ENCODE measurements around the gene PPP2R3A.
"Not testable (repeated sequence)": the region's sequence is repeated elsewhere in the genome, so short reads cannot be mapped to it uniquely, and the experiment has no call there.

The PPP2R3A gene

GRCh38 chr3:136038668-136039067 is 73.1 kb downstream of the PPP2R3A start:
- no peak for DNase-seq

GRCh38 chr3:136042608-136043221 is 77.2 kb downstream of the PPP2R3A start:
- no peak for DNase-seq

GRCh38 chr3:136044980-136045745 is 79.6 kb downstream of the PPP2R3A start:
- DNase-seq, result no peak

- no peak for DNase-seq
Observed at GRCh38 chr3:136048068-136048467, 82.5 kb downstream of the PPP2R3A start.

- DNase-seq, result no peak
Observed at GRCh38 chr3:136050250-136050649, 84.7 kb downstream of the PPP2R3A start.

GRCh38 chr3:136055491-136055890 is 90.0 kb downstream of the PPP2R3A start:
- DNase-seq, result no peak

- DNase-seq, result no peak
Observed at GRCh38 chr3:136067211-136067610, 101.7 kb downstream of the PPP2R3A start.

GRCh38 chr3:136068708-136069107 is 103.2 kb downstream of the PPP2R3A start:
- no peak for DNase-seq

GRCh38 chr3:136069933-136070332 is 104.4 kb downstream of the PPP2R3A start:
- no peak for DNase-seq

- no peak for DNase-seq
Observed at GRCh38 chr3:136070334-136070733, 104.8 kb downstream of the PPP2R3A start.

- DNase-seq, result no peak
Observed at GRCh38 chr3:136070953-136071949, 105.7 kb downstream of the PPP2R3A start.

- DNase-seq, result no peak
Observed at GRCh38 chr3:136074546-136075170, 109.1 kb downstream of the PPP2R3A start.

- DNase-seq, result peak; percentile 72 to 77
Observed at GRCh38 chr3:136075218-136075808, 109.8 kb downstream of the PPP2R3A start.

- no peak for DNase-seq
Observed at GRCh38 chr3:136075811-136076210, 110.3 kb downstream of the PPP2R3A start.

- DNase-seq, result no peak
Observed at GRCh38 chr3:136078421-136079364, 113.2 kb downstream of the PPP2R3A start.

GRCh38 chr3:136083641-136084382 is 118.3 kb downstream of the PPP2R3A start:
- not testable (repeated sequence) for DNase-seq

- DNase-seq, result not testable (repeated sequence)
Observed at GRCh38 chr3:136085067-136085466, 119.5 kb downstream of the PPP2R3A start.

GRCh38 chr3:136093771-136094170 is 128.2 kb downstream of the PPP2R3A start:
- no peak for DNase-seq

GRCh38 chr3:136105044-136105443 is 139.5 kb downstream of the PPP2R3A start:
- DNase-seq, result no peak

- no peak for DNase-seq
Observed at GRCh38 chr3:136106101-136106500, 140.6 kb downstream of the PPP2R3A start.

All from stimulated activated CD4-positive, alpha-beta T cell treated with anti-CD3 and anti-CD28 coated beads, Interleukin-2, amount 100 ng/mL, for 24 hours (primary cell).